IPS-11a (cell line): ENCODE data around the gene TSPAN17.
A peak's percentile ranks its signal among the peaks of the same experiment; 100 is the strongest.
"Not testable (repeated sequence)": the region's sequence is repeated elsewhere in the genome, so short reads cannot be mapped to it uniquely, and the experiment has no call there.

ENCODE experiments used
- H3K4me3 ChIP-seq: one replicate; pipeline ENCODE4 v1.5.1; 2013; ENCODE audit warnings: low read depth, low read length, control low read depth

The TSPAN17 gene, protein sequence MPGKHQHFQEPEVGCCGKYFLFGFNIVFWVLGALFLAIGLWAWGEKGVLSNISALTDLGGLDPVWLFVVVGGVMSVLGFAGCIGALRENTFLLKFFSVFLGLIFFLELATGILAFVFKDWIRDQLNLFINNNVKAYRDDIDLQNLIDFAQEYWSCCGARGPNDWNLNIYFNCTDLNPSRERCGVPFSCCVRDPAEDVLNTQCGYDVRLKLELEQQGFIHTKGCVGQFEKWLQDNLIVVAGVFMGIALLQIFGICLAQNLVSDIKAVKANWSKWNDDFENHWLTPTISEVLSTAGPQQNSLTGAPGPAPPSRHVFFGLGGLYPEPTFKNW

DNA sequence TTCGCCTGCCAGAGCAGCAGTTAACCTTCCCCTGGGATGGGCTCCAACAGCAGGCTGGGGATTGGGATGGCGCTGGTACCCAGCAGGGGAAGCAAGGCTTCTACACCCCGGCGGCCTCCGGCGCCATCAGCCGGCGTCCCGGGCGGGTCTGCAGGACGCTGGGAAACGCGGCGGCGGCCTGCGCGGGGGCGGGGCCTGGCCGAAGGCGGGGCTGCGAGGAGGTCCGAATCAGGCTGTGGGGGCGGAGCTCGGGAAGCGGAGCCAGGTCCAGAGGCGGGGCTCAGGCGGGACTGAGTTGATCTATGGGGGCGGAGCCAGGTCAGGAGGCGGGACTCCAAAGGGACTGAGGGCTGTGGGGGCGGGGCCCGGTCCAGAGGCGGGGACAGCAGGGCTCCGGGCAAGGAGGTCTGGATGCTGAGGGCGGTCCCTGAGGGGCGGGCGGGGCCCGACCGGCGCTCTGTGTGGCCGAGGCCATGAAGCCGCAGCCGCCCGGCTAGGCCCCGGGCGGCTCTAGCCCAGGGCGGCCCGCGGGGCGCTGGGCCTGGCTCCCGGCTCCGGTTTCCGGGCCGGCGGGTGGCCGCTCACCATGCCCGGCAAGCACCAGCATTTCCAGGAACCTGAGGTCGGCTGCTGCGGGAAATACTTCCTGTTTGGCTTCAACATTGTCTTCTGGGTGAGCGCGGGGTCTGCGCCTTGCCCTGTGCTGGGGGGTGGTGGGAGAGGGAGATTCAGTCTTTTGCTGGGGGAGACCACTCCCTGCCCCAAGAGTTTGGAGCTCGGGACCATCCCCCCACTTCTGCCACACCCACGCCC is at the start of gene TSPAN17:
TSS of gene TSPAN17 (plus strand) at position 455 of the 813 bp plus-strand sequence. CDS start at position 587, 132 bp downstream.
- peak within 1 kb of the TSS; percentile 66 for H3K4me3 ChIP-seq

DNA sequence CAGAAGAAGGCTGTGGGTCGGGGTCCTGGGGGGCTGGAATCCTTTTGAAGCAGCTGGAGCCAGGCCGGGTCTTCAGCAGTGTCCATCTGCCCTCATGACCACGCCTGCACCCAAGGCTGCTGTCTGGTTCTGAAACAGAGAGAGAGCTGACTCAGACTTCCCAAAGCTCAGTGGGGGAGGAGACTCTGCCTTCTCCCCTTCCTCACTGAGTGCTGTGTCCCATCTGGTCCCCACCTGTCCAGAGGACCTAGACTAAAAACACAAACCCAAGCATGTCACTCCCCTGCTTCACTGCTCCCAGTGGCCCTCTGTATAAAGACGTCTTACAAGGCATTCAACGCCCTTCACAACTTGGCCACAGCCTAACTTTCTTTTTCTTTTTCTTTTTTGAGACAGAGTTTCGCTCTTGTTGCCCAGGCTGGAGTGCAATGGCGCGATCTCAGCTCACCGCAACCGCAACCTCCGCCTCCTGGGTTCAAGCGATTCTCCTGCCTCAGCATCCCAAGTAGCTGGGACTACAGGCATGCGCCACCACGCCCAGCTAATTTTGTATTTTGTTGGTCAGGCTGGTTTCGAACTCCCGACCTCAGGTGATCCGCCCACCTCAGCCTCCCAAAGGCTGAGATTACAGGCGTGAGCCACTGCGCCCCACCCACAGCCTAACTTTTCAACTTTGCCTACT is 47.4 kb upstream of the TSPAN17 start:
- not testable (repeated sequence) for H3K4me3 ChIP-seq

DNA sequence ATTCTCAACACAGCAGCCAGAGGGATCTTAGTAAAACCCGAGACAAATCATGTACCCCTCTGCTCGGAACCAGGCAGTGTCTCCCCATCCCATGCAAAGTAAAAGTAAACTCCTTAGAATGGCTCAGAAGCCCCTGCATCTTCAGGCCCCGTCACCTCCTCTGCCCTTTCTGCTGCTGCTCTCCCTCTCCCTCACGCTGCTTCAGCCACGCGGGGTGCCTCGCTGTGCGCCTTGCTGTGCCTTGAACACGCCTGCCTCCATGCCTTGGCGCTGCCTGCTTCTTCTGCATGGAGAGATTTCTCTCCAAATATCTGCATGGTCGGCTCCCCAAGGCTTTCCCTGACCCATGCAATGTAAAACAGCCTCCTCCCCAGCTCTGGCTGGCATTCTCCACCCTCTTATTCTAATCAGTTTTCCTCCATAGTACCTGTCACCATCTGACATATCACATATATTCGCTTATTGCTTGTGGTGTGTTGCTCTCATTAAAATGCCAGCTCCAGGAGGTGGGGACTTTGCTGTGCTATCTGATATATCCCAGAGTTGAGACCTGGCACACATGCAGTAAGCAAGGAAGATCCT is 45.3 kb upstream of the TSPAN17 start:
- H3K4me3 ChIP-seq, result no peak overlapping the region

DNA sequence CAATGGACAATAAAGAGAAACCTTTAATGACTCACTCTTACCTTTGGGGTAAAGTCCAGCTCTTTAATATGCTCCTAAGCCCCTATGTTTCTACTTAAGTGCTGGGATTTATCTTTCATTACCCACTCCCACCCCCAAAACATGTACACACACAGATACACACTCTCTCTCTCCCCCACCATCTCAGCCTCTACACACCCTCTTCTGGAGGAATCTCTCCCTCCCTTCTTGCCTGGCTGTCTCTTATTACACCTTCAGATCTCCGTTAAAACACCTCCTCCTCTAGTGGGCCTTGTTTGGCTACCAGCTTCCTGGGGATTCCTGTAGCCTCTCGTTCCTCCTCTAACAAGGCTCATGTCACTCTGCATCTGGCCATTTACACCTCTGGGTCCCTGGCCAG is 44.2 kb upstream of the TSPAN17 start:
- no peak overlapping the region for H3K4me3 ChIP-seq

DNA sequence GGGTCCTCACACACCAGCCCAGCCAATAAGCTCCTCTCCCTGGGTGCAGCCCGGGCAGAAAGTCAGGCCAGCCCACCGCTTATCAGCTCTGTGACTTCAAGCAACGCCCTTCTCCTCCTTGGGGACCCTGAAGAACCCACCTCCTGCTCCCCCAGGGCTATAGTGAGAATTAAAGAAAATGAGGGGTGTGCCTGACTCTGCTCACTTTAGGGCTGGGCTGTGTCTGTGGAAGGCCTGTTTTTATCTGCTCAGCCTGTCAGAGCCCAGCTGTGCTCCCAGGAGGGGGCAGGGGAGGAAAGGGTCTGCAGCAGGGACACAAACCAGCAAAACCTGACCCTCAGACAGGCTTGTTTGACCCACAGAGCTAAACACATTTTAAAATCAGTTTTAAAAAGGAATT is 41.3 kb upstream of the TSPAN17 start:
- H3K4me3 ChIP-seq, result no peak overlapping the region

DNA sequence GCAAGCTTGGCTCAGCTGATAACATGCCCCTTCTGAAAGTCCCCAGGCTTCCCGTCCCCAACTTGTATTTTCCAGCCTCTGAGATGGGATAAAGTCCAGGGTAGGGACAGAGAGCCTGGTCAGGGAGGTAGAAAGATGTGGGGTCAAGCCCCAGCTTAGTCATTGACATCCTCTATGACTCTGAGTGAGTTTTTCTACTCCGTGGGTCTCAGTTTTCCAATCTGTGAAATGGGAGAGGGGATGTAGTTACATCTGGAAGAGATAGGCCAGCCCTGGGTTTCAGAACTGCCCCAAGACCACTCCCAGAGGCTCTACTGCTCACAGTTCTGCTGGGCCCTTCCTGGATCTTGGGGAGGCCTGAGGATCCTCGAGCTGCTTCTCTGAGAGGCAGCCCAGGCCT is 40.4 kb upstream of the TSPAN17 start:
- H3K4me3 ChIP-seq, result no peak overlapping the region

DNA sequence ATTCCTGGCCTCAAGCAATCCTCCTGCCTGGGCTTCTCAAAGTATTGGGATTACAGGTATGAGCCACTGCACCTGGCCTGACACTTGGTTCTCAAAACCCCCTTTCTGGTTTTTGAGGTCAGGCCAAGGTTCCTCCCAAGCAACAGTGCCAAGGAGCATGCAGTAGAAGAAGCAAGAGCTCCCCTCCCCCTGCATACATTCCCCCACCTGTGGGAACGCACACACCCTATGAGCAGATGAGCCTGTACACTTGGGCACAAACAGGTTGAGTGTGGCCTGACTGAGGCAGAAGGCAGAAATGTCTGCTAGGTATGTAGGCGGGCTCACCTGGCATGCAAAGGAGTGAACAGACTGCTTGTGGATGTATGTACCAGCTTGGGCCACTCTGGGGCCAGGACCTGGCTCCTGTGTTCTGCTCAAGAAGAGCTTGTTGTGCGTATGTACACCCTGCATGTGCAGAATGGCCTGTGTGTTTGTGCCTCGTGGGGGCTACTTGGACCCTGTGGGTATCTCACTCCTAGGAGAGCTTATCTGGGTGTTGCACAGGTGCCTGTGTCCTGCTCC is 39.1 kb upstream of the TSPAN17 start:
- H3K4me3 ChIP-seq, result no peak overlapping the region

DNA sequence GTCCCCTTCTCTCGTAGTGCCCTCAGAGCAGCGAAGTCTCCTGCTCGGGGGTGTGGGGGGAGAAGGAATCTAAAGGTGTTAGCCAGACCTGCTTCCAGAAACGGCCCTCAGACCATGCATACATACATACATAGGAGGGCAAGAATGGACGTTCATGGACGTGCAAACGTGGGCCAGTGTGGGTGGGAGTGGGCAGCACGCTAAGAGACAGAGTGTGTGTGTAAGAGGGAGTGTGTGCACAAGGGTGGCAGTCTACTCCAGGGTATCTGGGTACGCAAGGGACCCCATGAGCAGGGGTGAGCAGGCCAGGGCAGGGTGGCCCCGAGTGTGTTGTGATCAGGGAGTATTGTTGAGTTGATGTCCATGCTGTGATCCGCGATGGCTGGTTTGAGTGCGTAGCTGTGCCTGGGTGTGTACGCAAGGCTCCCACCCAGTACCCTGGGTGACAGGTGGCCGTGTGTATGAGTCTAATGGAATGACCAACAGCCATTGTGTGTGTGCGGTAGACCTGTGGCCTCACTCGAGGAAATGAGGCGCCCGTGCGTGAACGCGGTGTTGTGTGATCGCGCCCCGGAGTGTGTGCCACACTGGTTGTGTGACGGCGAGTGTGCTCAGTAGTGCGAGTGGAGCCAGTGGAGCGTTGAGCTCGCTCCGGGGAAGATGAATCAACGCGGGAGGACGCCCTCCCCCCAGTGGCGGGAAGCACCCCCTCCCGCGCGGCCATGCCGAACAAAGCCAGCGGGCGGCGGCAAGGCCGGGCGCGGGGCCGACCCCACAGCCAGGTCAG is 38.2 kb upstream of the TSPAN17 start:
- H3K4me3 ChIP-seq, result peak overlapping the region; percentile 69

DNA sequence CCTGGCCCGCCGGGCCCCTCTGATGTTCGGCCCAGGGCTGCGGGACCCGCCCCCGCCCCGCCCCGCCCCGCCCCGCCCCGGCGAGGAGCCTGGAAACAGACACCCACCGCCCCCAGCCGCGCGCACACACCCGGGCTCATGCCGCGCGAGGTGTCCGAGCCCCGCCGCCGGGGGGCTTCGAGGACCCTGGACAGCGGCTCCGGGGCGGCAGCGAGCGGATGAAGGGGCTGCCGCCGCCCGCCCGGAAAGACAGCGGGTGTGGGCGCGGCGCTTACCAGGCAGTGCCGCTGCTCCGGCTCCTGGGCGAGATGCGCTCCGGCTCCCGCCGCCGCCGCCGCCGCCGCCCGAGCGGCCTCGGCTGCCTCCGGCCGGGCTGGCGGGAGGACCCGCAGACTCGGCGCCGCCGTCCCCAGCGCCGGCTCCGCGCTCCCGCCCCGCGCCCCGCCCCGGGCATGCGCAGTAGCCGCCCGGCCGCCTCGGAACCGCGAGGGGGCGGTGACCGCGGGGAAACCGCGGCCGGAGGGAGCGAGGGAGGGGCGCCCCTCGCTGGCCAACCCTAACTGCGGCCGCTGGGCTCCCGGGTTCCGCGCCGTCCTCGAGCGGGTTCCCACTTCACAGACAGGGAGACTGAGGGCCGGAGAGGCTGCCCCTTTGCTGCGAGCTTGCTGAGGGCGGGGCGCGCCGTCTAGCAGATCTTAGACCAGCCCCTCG is 37.4 kb upstream of the TSPAN17 start, which contains the start of gene GPRIN1:
TSS of gene GPRIN1 (minus strand) at position 433 of the 711 bp plus-strand sequence. CDS start 10,322 bp downstream, outside the sequence.
- peak within 1 kb of the TSS; percentile 69 for H3K4me3 ChIP-seq

DNA sequence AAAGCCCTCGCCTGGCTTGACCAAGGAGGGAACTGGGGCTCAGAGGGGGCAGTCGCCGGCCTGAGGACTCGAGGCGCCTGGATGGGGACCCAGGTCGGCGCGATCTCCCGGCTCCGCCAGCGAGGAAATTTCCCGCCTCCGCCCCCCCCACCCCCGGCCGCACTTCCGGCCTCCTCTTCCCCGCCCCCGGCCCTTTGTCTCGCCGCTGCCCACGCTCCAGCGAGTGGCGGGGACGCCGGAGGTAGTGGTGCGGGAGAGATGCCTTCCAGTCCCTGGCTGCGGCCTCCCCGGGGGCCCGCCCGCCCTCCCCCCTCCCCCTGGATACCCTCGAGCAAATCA is 36.9 kb upstream of the TSPAN17 start:
- peak overlapping the region; percentile 47 for H3K4me3 ChIP-seq

DNA sequence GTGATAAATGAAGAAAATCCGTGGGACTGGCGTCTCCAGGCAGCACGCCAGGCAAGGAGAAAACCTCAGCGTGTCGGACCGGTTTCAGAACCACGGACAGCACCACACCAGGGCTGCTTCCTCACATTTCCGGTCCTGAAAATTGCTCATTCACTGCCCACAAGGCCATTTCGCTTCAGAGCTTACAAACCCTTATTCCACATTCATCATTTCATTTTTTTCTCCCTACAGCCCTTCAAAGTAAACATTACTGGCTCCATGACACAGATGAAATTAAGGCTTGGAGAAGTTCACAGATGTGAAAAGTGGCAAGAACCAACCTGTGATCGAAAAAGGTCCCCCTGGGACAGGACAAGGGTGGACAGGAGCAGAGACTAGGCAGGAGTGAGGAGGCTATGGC is 35.8 kb upstream of the TSPAN17 start:
- H3K4me3 ChIP-seq, result no peak overlapping the region

DNA sequence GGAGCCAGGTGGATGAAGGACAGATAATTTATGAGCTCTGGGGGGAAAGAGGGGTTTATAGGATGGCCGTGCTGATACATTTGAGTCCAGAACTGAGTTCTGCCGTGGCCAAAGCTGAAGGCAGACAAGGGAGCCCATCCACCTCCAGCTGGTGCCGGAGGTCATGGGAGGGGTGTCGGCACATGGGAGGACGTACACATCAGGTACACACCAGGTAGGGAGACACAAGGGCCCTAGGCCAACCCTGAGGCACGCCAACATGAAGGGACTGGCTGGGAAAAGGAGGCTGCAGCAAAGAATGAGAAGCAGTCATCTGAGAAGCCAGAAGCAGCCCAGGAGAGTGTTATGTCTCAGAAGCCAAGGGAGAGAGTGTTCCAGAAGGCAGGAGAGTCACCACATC is 35.3 kb upstream of the TSPAN17 start:
- no peak overlapping the region for H3K4me3 ChIP-seq

DNA sequence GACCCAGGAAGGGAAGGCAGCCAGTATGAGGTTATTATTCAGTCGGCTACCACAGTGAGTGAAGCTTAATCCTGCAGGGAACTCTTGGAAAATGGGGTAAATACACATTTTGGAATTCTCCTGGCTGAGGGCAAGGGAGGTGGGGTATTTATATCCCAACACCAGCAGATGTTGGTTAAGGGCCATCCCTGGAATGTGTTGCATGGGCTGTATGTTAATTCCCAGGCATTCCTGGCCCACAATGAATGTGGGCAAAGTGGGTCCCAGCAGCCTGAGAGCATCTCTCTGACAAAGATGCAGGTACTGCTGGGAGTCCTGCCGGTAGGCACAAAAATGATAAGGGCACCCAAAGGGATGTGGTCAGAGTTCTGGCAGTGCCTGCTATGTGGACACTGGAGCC is 34.4 kb upstream of the TSPAN17 start:
- no peak overlapping the region for H3K4me3 ChIP-seq

DNA sequence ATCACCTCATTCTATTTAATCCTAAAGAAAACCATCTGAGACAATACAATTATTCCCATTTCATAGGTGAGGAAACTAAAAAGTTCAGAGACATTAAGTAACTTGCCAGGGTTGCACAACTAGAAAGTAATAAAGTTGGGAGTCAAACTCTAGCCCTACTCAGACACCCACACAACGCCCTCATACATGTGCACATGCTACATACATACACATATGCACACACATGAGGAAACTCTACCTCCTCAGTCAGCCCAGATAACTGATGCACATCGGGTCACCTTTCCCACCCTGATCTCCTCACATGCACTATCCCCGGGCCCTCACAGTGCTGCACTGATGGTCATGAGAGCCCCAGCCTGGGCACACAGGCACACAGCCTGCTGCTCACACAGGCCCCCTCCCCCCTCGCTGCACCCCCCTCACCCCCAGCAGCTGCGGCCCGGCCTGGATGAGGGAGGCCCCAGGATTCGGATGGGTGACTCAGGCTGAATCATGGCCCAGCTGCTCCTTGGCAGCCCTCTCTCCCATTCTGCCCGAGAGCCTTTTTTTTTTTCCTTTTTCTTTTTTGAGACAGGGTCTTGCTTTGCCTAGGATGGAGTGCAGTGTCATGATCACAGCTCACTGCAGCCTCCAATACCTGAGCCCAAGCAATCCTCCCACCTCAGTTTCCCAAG is 32.3 kb upstream of the TSPAN17 start:
- H3K4me3 ChIP-seq, result no peak overlapping the region

DNA sequence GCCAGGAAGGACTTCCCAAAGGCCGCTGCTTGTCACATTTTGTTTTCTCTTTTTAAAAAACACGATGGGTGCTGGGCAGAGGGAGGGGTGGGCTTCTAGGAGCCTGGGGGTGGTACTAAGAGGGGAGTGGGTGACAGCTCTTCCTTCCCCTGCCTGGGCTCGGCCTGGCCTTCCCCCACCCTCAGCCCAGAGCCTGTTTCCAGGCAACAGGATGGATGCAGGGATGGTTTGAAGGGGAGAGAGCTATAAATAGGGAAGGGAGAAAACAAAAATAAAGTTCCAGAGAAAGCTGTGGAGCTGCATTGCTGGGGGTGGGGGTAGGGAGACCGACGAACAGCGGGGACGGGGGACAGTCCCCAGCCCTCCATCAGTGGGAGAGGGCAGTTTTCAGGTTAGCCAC is 30.8 kb upstream of the TSPAN17 start:
- no peak overlapping the region for H3K4me3 ChIP-seq

DNA sequence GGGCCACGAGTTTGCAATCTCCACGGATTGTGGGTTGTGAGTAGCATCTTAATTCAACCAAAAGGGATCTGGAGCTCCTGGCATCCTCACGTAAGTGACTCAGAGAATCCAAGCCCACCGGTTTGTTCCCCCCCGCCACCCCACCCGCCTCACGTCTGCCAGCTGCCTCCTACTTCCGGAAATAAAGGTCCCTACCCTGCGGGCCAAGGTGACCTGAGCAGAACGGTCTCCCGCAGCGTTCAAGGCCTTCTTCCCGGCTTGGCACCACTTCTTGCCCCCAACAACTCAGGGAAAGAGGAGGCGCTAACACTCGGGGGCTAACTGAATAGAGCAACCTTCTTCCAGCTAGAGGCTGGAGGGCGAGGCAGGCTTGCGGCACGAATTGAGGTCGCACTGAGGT is 28.5 kb upstream of the TSPAN17 start:
- H3K4me3 ChIP-seq, result no peak overlapping the region

DNA sequence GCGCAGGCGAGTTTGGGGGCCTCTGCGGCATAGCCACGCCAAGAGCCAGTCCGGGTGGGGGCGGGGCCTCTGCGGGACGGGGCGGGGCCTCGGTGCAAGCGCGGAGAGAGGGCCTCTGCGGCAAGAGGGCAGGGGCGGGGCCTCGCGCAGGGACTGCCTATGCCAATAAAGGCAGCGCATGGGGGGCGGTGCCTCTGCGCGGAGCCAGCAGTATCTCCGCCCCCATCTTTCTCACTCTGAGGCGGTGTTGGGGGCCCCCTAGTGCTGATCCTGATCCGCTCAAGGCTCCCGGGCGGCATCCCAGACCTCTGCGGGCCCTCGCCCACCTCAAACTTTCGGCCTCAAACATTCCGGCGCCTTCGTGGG is 28.1 kb upstream of the TSPAN17 start:
- H3K4me3 ChIP-seq, result no peak overlapping the region

DNA sequence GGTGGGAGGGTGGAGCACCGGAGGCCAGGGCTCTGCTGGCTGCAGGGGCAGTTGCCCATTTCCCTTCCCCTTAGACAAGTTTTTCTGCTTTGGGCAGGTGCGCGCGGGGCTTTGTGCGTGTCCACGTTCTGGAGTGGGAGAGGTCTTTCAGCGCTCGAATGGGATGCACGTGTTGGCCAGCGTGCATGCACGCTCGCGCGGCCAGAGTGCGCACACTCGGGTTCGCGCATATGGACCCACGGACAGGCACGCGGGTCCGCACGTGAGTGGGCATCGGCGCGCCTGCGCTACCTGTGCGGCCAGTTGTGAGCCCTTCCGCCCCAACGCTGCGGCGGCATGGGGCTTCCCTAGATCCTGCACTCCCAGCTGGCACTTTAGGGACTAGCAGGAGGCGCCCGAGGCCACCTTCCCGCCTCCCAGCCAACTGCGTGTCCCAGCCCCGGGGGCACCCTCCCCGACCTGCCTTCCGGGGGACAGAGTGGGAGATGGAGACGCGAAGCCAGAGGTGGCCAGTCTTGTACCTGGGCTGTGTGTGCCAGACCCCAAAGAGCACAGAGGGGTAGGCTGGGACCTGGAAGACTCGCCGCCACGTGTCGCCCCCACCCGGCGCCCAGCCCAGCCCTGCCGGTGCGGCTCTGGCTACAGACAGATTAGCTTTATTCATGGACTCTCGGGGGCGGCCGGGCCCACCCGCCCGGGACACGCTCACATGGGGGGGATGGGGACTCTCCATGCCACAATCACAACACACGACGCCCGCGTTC is 27.5 kb upstream of the TSPAN17 start:
- no peak overlapping the region for H3K4me3 ChIP-seq
